Midbrain (tissue), 1 donor: Measurements from ENCODE around the gene DAAM1.

Experiments
- DNase-seq: peaks from one replicate; lab custom pipeline; 2025; lab: John Stamatoyannopoulos, UW

DAAM1 gene

GRCh38 chr14:59362513-59362912, 174.0 kb downstream of the DAAM1 start:
- no peak for DNase-seq

- DNase-seq, result no peak
These were observed 175.2 kb downstream of the DAAM1 start for GRCh38 chr14:59363531-59364226.

- DNase-seq, result no peak
These were observed 181.8 kb downstream of the DAAM1 start for GRCh38 chr14:59370158-59370742.

- DNase-seq, result no peak
These were observed 183.3 kb downstream of the DAAM1 start for GRCh38 chr14:59371771-59372170.

GRCh38 chr14:59374048-59374447, 185.6 kb downstream of the DAAM1 start:
- DNase-seq, result no peak

- no peak for DNase-seq
These were observed 188.2 kb downstream of the DAAM1 start for GRCh38 chr14:59376686-59377085.

- DNase-seq, result no peak
These were observed 189.0 kb downstream of the DAAM1 start for GRCh38 chr14:59377491-59377890.

- no peak for DNase-seq
These were observed 189.6 kb downstream of the DAAM1 start for GRCh38 chr14:59377991-59378601.

- DNase-seq, result no peak
These were observed 201.5 kb downstream of the DAAM1 start for GRCh38 chr14:59389936-59390335.

GRCh38 chr14:59391388-59391787, 202.9 kb downstream of the DAAM1 start:
- DNase-seq, result no peak

GRCh38 chr14:59394268-59394667, 205.8 kb downstream of the DAAM1 start:
- no peak for DNase-seq

- no peak for DNase-seq
These were observed 207.2 kb downstream of the DAAM1 start for GRCh38 chr14:59395672-59396071.

GRCh38 chr14:59398841-59399240, 210.4 kb downstream of the DAAM1 start:
- no peak for DNase-seq

- no peak for DNase-seq
These were observed 218.2 kb downstream of the DAAM1 start for GRCh38 chr14:59406454-59407245.

- no peak for DNase-seq
These were observed 219.0 kb downstream of the DAAM1 start for GRCh38 chr14:59407246-59408010.

- DNase-seq, result no peak
These were observed 227.6 kb downstream of the DAAM1 start for GRCh38 chr14:59415836-59416602.

- no peak for DNase-seq
These were observed 228.8 kb downstream of the DAAM1 start for GRCh38 chr14:59417311-59417710.

GRCh38 chr14:59419303-59419702, 230.8 kb downstream of the DAAM1 start:
- no peak for DNase-seq
